Measurements from ENCODE around the gene RPS6KA2.

Gene RPS6KA2

GRCh38 chr6:166476634-166477215, 150.3 kb downstream of the RPS6KA2 start:
- no peak for DNase-seq

DNA sequence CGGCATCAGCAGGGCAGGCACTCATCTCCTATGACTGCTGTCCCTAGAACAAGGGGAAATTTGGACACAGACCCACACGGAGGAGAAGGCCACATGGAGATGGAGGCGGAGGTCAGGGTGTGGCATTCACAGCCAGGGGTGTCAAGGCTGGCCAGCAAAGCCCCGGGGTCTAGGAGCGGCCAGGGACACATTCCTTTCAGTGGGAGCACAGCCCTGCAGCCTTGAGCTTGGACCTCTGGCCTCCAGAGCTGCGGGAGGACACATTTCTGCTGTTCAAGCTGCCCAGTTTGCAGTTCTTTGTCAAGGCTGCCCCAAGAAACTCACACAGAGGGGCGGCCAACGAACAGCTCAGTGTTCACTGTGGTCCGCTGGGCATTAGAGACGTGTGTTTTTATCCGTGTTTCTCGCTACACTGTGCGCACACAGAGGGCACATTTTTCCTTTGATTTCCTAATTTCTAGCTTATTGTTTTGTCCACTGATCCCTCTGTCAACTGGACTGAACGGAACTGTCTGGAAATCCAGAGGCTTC, 150.9 kb downstream of the RPS6KA2 start:
- DNase-seq, result no peak

DNA sequence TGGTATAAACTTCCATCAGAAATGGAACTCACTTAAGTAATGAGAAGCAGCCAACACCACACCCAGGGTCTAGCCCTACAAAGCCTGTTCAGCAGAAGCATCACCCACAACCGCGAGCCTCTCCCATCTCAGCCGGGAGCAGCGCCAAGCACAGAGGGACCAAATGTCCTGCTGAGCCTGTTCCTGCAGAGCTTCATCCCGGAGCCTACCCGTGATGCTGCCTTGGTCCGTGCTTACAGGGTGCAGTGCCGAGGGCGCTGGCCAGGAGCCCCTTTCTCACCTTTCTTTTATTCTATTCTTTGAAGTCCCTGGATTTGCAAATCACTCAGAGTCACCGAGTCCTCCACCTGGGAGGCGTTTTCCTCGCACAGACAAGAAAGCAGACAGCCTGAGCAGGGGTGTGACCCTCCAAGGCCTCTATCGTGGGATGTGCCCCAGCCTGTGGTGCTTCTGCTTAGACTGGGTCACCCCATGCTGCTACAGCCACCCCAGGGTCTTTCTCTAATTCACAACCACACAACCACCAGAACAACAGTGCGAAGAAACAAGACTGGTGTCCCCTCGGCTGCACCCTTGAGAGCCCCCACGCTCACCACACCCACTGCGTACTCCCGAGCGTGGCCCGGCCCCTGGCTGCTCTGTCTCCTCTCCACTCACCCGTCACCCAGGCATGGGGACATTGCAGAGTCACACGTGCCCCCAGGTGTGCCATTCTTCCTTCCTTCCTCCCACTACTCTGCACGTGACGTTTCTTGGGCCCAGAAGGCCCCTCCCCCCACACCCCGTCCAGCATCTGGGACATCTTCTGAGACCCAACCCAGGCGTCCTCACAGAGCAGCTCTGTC, 152.1 kb downstream of the RPS6KA2 start:
- no peak for DNase-seq

DNA sequence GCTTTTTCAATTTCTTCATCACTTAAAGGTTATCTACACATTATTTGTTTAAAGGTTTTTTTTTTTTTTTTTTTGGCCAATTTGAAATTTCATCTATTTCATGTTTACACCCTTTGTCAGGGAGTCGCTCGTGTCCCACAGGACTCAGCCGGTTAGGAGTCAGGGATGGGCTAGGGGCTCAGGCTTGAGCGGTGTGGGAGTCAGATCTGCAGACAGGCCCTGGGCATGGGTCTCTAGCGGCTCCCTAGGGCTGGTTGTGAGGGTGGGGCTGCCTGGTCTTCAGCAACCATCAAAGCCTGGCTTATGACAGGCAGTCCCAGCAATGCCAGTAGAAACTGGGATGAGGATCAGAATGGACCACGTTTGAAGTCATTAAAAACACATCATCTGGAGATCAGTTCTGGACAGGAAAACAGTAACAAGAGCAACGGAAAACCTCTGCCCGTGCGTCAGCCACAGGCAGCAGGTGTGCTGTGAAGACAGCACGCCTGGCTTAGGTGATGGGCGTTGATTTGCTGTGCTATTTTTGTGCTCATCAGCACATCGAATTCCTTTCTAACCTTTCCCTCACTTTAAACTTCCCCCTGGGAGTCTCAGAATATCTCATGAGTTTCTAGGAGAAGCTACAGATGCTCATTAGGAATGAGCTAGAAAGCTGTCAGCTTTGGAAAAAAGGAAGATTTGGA, 153.0 kb downstream of the RPS6KA2 start:
- DNase-seq, result no peak

GRCh38 chr6:166472636-166473035, 154.4 kb downstream of the RPS6KA2 start:
- no peak for DNase-seq

DNA sequence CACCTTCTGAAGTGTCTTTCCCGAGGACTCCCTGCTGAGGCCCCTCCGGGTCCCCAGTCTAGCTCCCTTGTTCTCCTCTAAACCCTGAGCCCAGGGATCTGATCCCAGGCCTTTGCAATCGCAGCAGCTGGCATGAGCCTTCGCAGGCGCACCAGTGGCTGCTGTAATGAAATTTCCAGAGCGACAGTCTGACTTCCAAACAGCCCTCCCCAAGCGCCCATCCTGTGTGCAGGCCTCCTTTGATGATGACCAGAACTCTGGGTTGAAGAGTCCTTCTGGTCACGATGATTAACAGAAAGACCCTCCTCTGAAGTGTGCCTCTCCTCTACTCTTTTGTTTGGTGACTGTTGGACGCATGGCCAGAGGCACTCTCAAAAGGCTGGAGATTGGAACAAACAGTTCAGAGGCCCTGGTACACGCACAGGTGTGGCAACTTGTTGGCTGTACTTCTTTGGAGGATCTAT, 155.2 kb downstream of the RPS6KA2 start:
- DNase-seq, result no peak

GRCh38 chr6:166470863-166471410, 156.1 kb downstream of the RPS6KA2 start:
- DNase-seq, result no peak

- DNase-seq, result no peak
Observed at GRCh38 chr6:166470029-166470862, 156.8 kb downstream of the RPS6KA2 start.

DNA sequence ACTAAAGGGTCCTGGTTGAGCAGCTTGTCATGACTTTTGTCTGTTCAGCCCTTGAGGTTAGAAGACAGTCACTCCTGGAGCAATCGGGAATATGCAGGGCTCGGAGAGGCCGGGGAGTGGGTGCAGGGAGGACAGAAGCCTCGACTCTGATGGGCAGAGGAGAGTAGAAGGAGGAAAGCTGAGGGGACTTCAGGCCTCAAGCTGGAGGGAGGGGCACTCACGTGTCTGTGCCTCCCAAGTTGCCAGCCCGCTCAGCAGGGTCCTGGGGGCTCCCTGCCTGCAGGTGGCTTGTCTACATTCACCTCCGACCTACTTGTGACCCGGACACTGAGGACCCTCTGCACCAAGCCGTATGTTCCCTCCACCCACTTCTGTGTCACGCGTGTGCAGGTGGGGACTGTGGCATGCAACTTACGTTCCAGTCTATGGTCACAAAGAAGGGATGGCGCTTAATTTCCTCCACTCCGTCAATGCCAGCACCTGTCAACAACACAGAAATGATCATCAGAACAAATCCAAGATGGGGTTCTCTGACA, 157.6 kb downstream of the RPS6KA2 start:
- DNase-seq, result no peak

GRCh38 chr6:166467436-166468000, 159.5 kb downstream of the RPS6KA2 start:
- no peak for DNase-seq

GRCh38 chr6:166466178-166467122, 160.6 kb downstream of the RPS6KA2 start:
- DNase-seq, result peak; percentile 96

DNA sequence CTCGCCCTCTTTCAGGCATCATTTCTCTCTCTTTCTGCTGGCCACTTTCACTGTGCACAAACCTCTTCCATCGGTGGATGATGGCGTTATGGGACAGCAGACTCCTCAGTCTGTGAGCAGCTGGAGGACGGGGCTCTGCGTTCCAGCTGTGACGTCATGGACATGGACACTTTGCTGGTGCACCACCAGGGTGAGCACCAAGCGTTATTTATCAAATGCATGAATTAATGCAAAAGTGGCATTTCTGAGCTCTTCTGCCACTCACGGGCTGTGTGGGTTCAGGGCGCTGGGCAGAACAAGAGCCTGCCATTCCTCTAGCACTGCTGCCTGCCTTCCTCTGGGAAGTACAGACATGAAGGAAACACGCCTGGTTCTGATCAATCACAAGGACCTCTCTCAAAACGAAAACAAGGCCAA, 161.4 kb downstream of the RPS6KA2 start:
- DNase-seq, result no peak

GRCh38 chr6:166465003-166465399, 162.1 kb downstream of the RPS6KA2 start:
- DNase-seq, result no peak

DNA sequence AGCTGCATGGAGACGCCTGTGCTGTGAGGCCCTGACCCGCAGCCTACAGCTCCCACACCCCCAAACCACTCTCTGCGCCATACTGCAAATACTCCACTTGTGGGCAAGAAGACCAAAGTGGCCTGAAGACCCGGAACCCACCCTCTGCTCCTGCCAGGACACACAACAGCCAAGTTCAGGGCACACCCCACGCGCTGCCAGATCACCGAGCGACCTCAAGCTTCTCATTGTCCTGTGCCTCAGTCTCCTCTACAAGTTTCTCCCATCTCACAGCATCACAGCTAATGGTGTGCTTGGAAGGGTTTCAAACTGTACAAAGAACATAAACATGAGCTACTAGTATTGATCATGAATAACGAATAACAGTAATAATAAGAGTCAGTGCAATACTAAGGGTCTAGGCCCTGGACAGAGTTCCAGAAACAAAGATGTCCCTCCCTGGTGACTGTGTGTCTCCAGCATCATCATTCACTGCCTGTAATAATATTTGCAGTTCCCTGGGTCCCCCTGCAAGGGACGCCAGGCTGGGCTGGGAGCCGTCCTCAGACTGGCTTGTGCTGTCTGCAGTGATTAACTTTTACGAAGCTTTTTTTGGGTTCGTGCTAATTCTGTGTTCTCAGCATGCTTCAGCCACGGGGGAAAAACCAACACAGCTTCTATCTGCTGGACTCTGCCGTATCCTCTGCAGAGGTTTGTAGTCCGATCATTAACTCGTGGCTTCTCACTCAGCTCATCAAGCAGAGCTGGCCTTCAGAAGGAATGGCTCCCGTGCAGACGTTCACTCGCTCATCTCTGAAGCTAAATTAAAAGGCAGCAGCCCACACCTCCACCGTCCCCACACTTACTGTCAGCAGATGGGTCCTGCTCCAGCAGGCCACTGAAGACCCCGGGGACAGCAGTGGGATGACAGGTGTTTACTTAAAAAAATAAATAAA, 162.7 kb downstream of the RPS6KA2 start:
- no peak for DNase-seq

GRCh38 chr6:166463359-166464067, 163.5 kb downstream of the RPS6KA2 start:
- no peak for DNase-seq

GRCh38 chr6:166462461-166463135, 164.5 kb downstream of the RPS6KA2 start:
- no peak for DNase-seq

- no peak for DNase-seq
Observed at GRCh38 chr6:166461821-166462460, 165.1 kb downstream of the RPS6KA2 start.
